Smooth muscle cell (in vitro differentiated cells): Measurements from ENCODE around the gene FAM222B. TPM values are rescaled to one million over a fixed set of nuclear protein-coding genes. Genes with fewer than 3 reads are reported as not detected.
A peak's percentile ranks its signal among the peaks of the same experiment; 100 is the strongest.

ENCODE experiments used
- DNase-seq: peaks from one replicate; lab custom pipeline; 2025; ENCODE audit not compliant: unreplicated experiment; lab: John Stamatoyannopoulos, UW
- H2AFZ ChIP-seq: fragments of 200-600 bp; sonication (generic); 2 replicates; pipeline ENCODE4 v1.6.0; 2016; ENCODE audit warnings: antibody characterized with exemption, low read depth, mild to moderate bottlenecking
- H3F3A ChIP-seq: fragments of 200-600 bp; sonication (generic); 2 replicates; pipeline ENCODE4 v1.6.0; 2017; ENCODE audit warnings: antibody characterized with exemption, low read depth
- H3K27ac ChIP-seq: fragments of 200-600 bp; sonication (generic); 2 replicates; pipeline ENCODE4 v1.5.1; 2016; ENCODE audit warnings: low read depth, mild to moderate bottlenecking
- H3K27me3 ChIP-seq: fragments of 200-600 bp; sonication (generic); 2 replicates; pipeline ENCODE4 v1.6.1; 2016; ENCODE audit warnings: low read depth, mild to moderate bottlenecking
- H3K36me3 ChIP-seq: fragments of 200-600 bp; sonication (generic); 2 replicates; pipeline ENCODE4 v1.5.1; 2016; ENCODE audit warnings: low read depth
- H3K4me1 ChIP-seq: fragments of 200-600 bp; sonication (generic); 2 replicates; pipeline ENCODE4 v1.5.1; 2016; ENCODE audit warnings: low read depth
- H3K4me2 ChIP-seq: fragments of 200-600 bp; sonication (generic); 2 replicates; pipeline ENCODE4 v1.6.0; 2016; ENCODE audit warnings: mild to moderate bottlenecking
- H3K4me3 ChIP-seq: fragments of 200-600 bp; sonication (generic); 2 replicates; pipeline ENCODE4 v1.5.1; 2016; ENCODE audit warnings: mild to moderate bottlenecking
- H3K79me2 ChIP-seq: fragments of 200-600 bp; sonication (generic); 2 replicates; pipeline ENCODE4 v1.6.0; 2016; ENCODE audit warnings: low read depth, mild to moderate bottlenecking
- H3K9ac ChIP-seq: fragments of 200-600 bp; sonication (generic); 2 replicates; pipeline ENCODE4 v1.6.0; 2016; ENCODE audit warnings: low read depth
- H3K9me3 ChIP-seq: fragments of 200-600 bp; sonication (generic); replicated peaks from 2 replicates; pipeline ENCODE4 v1.5.1; 2016; ENCODE audit warnings: low read depth
- H4K20me1 ChIP-seq: fragments of 200-600 bp; sonication (generic); 2 replicates; pipeline ENCODE4 v1.6.0; 2016; ENCODE audit warnings: low read depth
- CTCF ChIP-seq: fragments of 200-600 bp; sonication (generic); IDR thresholded peaks from 2 replicates; pipeline ENCODE4 v1.5.1; 2017; ENCODE audit warnings: borderline replicate concordance, mild to moderate bottlenecking, antibody characterized with exemption; ENCODE audit not compliant: insufficient read depth, poor library complexity, severe bottlenecking
- WGBS: methylation state at CpG from one replicate; pipeline ENCODE4 v1.1.7; 2016; ENCODE audit warnings: low lambda C conversion rate; 5-methylcytosine and 5-hydroxymethylcytosine counted together
- polyA plus RNA-seq: library from polyadenylated mRNA; unstranded; fragments of >200 nt; fragmentation: Nextera tagmentation; extraction: Ambion mirVana; gene quantifications from 2 replicates; pipeline ENCODE4 v1.2.1, GENCODE V29; 2016
- total RNA-seq: library from RNA; depleted of rRNA; stranded (reverse); fragments of >200 nt; gene quantifications from 2 replicates; pipeline ENCODE4 v1.2.3, GENCODE V29; 2014

FAM222B gene
- total and polyA plus RNA-seq, 2 experiments from 2014 or later: 20.5 to 28.0 TPM

DNA sequence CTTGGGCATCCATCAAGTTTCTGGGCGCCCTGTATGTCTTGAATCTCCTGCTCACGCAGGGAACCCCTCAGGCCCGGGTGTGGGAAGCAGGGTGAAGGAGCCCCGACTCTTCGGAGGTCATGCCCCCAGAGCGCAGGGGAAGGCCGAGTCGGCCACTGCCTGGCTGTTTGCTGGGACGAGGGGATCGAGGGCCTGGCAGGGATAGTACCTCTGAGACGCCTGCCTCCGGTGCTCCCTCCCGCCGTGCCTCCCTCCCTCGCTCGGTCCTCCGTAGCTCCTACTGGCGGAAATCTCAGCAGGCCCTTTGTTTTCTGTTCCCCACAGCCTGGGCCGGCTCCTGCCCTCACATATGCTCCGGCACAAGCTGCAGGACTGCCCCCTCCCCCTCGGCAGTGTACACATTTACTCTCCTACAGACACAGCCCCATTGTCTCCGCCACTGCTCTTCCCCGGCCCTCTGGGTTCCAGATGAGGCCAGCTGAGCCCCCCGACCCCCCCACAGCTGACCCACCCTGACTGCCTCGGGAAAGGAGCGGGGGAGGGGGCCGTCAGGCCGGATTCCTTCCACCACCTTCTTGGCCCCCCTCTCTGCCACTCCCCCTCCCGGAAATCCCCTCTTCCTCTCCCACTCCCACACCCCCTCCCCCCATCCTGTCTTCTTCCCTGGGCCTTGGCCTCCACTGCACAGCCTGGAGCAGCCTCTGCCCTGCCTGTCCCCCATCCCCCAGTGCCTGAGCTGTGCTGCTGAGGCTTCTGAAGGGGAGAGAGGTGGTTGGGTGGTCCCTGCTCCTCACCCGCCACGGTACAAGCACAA lies 97.4 kb downstream of the FAM222B start:
- Histone ChIP-seq H3K9me3 (no peaks in the 10 kb centered on the region), H3K4me2 (peak overlapping the region; percentile 89), H3K4me1 (peaks cover 16% of the 10 kb centered on the region), H2AFZ (no peak overlapping the region), H3K79me2 (peaks cover 38% of the 10 kb centered on the region), H4K20me1 (peaks cover 58% of the 10 kb centered on the region), H3K27ac (peak overlapping the region; percentile 94), H3F3A (peaks cover 32% of the 10 kb centered on the region), H3K27me3 (no peaks in the 10 kb centered on the region), H3K4me3 (peak overlapping the region; percentile 73), H3K36me3 (no peaks in the 10 kb centered on the region), H3K9ac (peak overlapping the region; percentile 96)
- TF ChIP-seq CTCF: no peak
- peak; percentile 42 for DNase-seq
- under 1% methylated on average over 24 of the region's 31 CpGs for WGBS

DNA sequence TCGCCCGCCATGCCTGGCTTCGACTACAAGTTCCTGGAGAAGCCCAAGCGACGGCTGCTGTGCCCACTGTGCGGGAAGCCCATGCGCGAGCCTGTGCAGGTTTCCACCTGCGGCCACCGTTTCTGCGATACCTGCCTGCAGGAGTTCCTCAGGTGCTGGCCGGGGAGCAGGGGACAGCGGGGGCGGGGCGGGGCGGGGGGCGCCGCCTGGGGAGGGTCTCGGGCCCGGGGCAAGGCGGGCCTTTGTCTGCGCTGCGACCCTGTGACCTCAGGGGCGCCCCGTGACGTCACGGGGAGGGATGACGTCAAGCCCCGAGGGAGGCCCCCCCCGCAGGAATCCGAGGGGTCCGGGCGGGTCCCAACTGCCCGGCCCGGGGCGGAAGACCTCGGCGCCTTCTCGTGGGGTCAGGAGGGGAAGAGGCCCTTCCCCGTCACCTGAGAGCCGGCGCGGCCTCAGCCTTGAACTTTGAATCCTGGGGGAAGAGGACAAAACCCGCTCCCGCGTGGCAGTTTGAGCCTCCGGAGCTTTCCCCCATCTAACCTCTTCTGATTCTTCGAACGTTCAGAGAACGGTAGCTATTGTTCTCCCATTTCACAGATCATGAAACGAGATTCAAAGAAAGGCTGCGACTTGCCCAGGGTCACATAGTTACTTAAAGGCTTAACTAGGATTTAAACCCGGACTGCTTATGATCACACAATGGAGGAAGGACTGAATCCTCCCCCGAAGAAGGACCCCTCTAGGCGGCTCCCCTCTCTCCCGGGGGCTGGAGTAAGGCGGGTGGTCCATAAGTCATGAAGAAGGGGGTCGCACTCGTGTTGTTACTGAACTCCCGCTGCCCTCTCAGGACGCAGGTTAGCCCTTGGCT lies 98.3 kb downstream of the FAM222B start:
- Histone ChIP-seq H3K4me1 (peaks cover 16% of the 10 kb centered on the region), H3K36me3 (no peaks in the 10 kb centered on the region), H3F3A (peaks cover 27% of the 10 kb centered on the region), H3K27ac (peak overlapping the region; percentile 94), H3K9me3 (no peaks in the 10 kb centered on the region), H3K9ac (peak overlapping the region; percentile 96), H2AFZ (no peak overlapping the region), H3K27me3 (no peaks in the 10 kb centered on the region), H3K4me3 (peak overlapping the region; percentile 73), H3K79me2 (peaks cover 38% of the 10 kb centered on the region), H3K4me2 (peak overlapping the region; percentile 89), H4K20me1 (peaks cover 51% of the 10 kb centered on the region)
- WGBS: under 1% methylated on average over 57 of the region's 61 CpGs
- peak; percentile 62 for DNase-seq
- no peak for TF ChIP-seq CTCF

DNA sequence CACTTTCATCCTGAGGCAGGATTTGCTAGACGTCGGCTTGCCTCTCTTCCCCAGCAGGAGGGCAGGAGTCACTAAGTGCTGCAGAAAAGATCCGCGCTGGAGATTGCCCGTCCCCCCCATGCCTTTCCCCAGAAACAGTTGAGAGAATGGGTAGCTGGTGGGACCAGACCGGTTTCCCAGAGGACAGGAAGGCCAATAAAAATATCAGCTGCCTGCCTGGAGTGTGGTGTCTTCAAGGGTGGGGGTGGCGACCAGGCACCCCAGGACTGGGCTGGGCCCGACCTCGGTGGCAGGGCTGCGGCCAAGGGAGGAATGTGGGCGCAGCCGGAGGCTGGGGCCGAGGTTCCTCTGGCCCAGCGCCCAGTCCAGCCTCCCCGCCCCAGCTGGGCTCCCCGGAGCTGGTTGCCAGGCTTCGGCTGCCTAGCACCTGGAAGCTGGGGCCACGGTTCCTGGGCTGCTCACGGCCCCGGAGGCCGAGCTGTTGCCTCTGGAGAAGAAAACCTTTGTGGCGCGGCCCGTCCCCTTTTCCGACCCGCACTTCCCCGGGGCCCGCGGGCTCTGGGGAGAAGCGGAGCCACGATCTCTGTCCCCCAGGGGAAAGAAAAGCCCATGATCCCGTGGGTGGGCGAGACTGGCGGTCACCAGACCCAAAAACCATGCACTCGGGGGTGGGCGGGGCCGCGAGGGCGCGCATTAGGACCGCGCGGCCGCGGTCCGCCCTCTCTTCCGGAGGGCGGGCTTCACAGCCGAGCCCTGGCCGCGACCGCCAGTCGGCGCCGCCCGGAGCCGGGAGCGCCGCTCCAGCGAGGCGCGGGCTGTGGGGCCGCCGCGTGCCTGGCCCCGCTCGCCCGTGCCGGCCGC lies 99.1 kb downstream of the FAM222B start, which contains the start of gene TRAF4:
TSS of gene TRAF4 (plus strand) at position 769 of the 861 bp plus-strand sequence. CDS start 102 bp downstream, outside the sequence.
- peaks cover 24% of the 10 kb centered on the region for H3F3A ChIP-seq
- H3K9ac ChIP-seq: peak within 1 kb of the TSS; percentile 96
- H3K4me2 ChIP-seq: peak within 1 kb of the TSS; percentile 89
- no peaks in the 10 kb centered on the region for H3K27me3 ChIP-seq
- H3K79me2 ChIP-seq: peaks cover 38% of the 10 kb centered on the region
- peak; percentile 64 for DNase-seq
- H4K20me1 ChIP-seq: peaks cover 42% of the 10 kb centered on the region
- WGBS: 1% methylated on average over 66 of the region's 70 CpGs
- peak within 1 kb of the TSS; percentile 94 for H3K27ac ChIP-seq
- no peaks in the 10 kb centered on the region for H3K36me3 ChIP-seq
- H2AFZ ChIP-seq: no peak within 1 kb of the TSS
- TF ChIP-seq CTCF: no peak
- H3K4me1 ChIP-seq: peaks cover 16% of the 10 kb centered on the region
- H3K4me3 ChIP-seq: peak within 1 kb of the TSS; percentile 73
- H3K9me3 ChIP-seq: no peaks in the 10 kb centered on the region
